Panc1 (cell line): ENCODE results near the gene CROCC.

Experiments
- CTCF ChIP-seq: fragments of 450-650 bp; IDR thresholded peaks from 2 replicates; pipeline ENCODE4 v1.5.1; 2017; ENCODE audit warnings: mild to moderate bottlenecking
- POLR2AphosphoS5 ChIP-seq: IDR thresholded peaks from 2 replicates; pipeline ENCODE4 v1.6.1; 2012; ENCODE audit warnings: mild to moderate bottlenecking, low read depth, low read length, moderate library complexity
- REST ChIP-seq, 2 experiments: IDR thresholded peaks; 2 replicates each; pipeline ENCODE4 v1.6.1; 2011 to 2012; ENCODE audit warnings: low read depth in 2 of 2, control low read depth in 1 of 2, low read length in 1 of 2, mild to moderate bottlenecking in 1 of 2, moderate library complexity in 1 of 2; ENCODE audit not compliant: insufficient read depth in 1 of 2
- SIN3A ChIP-seq: IDR thresholded peaks from 2 replicates; pipeline ENCODE4 v1.6.1; 2012; ENCODE audit warnings: low read depth, mild to moderate bottlenecking, low read length, moderate library complexity, borderline replicate concordance; ENCODE audit not compliant: insufficient read depth
- TCF7L2 ChIP-seq: IDR thresholded peaks from 2 replicates; pipeline ENCODE4 v1.6.1; 2011; ENCODE audit warnings: mild to moderate bottlenecking, low read depth, low read length, inconsistent platforms

- no peak for TF ChIP-seq POLR2AphosphoS5
- no peak for TF ChIP-seq CTCF
- TF ChIP-seq REST (IDR thresholded peaks at IDR 0.05; ENCODE audit: insufficient read depth in 1 of 2, low read depth in 2 of 2, low read length in 1 of 2) = no peak
- no peak for TF ChIP-seq TCF7L2
- TF ChIP-seq SIN3A = no peak
Measured at GRCh38 chr1:16999863-17000262, 78.1 kb downstream of the CROCC start.
